Measurements from ENCODE around the gene PAPPA.

- TF ChIP-seq CTCF (IDR thresholded peaks at IDR 0.05) (no peak), POLR2AphosphoS5 (IDR thresholded peaks at IDR 0.05) (no peak)
Observed at GRCh38 chr9:116317503-116317902, 163.9 kb downstream of the PAPPA start.
